GM18519 (cell line): ENCODE data around the gene DNAJC1.

ENCODE experiments used
- ATAC-seq: cut with Tn5 transposase; IDR thresholded peaks from one replicate; pipeline ENCODE4 v1.9.1; 2021; ENCODE audit warnings: mild to moderate bottlenecking, moderate library complexity; ENCODE audit not compliant: unreplicated experiment, low FRiP score

Gene DNAJC1

GRCh38 chr10:21797984-21798765 lies 205.4 kb downstream of the DNAJC1 start:
- ATAC-seq: no peak

GRCh38 chr10:21797533-21797932 lies 206.0 kb downstream of the DNAJC1 start:
- ATAC-seq: no peak

- no peak for ATAC-seq
Measured at GRCh38 chr10:21791276-21791675, 212.3 kb downstream of the DNAJC1 start.

- ATAC-seq: no peak
Measured at GRCh38 chr10:21776883-21777282, 226.6 kb downstream of the DNAJC1 start.

- no peak for ATAC-seq
Measured at GRCh38 chr10:21771219-21771618, 232.3 kb downstream of the DNAJC1 start.

GRCh38 chr10:21769041-21769440 lies 234.5 kb downstream of the DNAJC1 start:
- ATAC-seq: no peak

GRCh38 chr10:21764466-21765189 lies 238.9 kb downstream of the DNAJC1 start:
- no peak for ATAC-seq

- no peak for ATAC-seq
Measured at GRCh38 chr10:21760332-21760731, 243.2 kb downstream of the DNAJC1 start.

- no peak for ATAC-seq
Measured at GRCh38 chr10:21759232-21759631, 244.3 kb downstream of the DNAJC1 start.

GRCh38 chr10:21758696-21759095 lies 244.8 kb downstream of the DNAJC1 start:
- no peak for ATAC-seq

- ATAC-seq: no peak
Measured at GRCh38 chr10:21758239-21758638, 245.3 kb downstream of the DNAJC1 start.

- ATAC-seq: no peak
Measured at GRCh38 chr10:21757185-21757901, 246.2 kb downstream of the DNAJC1 start.

GRCh38 chr10:21756707-21757106 lies 246.8 kb downstream of the DNAJC1 start:
- ATAC-seq: no peak

GRCh38 chr10:21754410-21755011 lies 249.0 kb downstream of the DNAJC1 start:
- no peak for ATAC-seq

- ATAC-seq: no peak
Measured at GRCh38 chr10:21753497-21754270, 249.8 kb downstream of the DNAJC1 start.

- no peak for ATAC-seq
Measured at GRCh38 chr10:21751341-21752310, 251.9 kb downstream of the DNAJC1 start.

GRCh38 chr10:21750424-21750823 lies 253.1 kb downstream of the DNAJC1 start:
- ATAC-seq: no peak

GRCh38 chr10:21749788-21750187 lies 253.7 kb downstream of the DNAJC1 start:
- no peak for ATAC-seq

- no peak for ATAC-seq
Measured at GRCh38 chr10:21747809-21748208, 255.7 kb downstream of the DNAJC1 start.
